GM10248 (cell line): ENCODE data around the gene VEGFD.

Experiments used
- CTCF ChIA-PET: fragments of 300-600 bp; sonication (Branson Sonifier 250); formaldehyde crosslinking; extraction: SDS; loops from one replicate; lab custom pipeline; 2021; ENCODE audit warnings: antibody characterized with exemption; lab: Yijun Ruan, JAX
- POLR2A ChIA-PET: fragments of 350-650 bp; sonication (Branson Sonifier 250); formaldehyde crosslinking; extraction: SDS; loops from one replicate; lab custom pipeline; 2020; ENCODE audit warnings: antibody characterized with exemption; lab: Yijun Ruan, JAX
- DNase-seq: peaks from one replicate; pipeline ENCODE4 v3.0.0; 2012; ENCODE audit errors: extremely low spot score
- TF ChIP-seq, protein P1 (sequence below): IDR thresholded peaks from 2 replicates; pipeline ENCODE4 v1.5.1; 2012; ENCODE audit warnings: mild to moderate bottlenecking, low read depth; ENCODE audit errors: extremely low read depth, missing control alignments, control extremely low read depth

VEGFD gene

DNA sequence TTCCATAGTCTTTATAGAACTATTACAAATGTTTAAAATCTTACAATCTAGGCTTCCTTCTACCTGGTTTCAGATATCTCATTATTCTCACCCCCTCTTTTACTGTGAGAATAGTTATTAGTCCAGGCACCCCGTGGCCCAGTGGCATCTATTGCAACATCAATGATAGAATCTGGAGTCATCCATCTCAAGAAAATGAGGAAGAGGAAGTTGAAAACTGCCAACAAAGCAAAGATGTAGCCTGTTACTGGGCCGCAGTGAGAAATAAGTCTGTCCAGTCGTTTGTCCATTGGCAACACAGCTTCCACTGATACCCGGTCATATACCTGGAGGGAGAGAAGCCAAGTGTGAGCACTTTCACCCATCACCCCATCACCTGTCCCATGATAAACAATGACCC, 62.8 kb downstream of the VEGFD start:
- no peak for DNase-seq
- ChIA-PET POLR2A (no interaction called here), CTCF (no interaction called here)
- TF ChIP-seq, protein P1, sequence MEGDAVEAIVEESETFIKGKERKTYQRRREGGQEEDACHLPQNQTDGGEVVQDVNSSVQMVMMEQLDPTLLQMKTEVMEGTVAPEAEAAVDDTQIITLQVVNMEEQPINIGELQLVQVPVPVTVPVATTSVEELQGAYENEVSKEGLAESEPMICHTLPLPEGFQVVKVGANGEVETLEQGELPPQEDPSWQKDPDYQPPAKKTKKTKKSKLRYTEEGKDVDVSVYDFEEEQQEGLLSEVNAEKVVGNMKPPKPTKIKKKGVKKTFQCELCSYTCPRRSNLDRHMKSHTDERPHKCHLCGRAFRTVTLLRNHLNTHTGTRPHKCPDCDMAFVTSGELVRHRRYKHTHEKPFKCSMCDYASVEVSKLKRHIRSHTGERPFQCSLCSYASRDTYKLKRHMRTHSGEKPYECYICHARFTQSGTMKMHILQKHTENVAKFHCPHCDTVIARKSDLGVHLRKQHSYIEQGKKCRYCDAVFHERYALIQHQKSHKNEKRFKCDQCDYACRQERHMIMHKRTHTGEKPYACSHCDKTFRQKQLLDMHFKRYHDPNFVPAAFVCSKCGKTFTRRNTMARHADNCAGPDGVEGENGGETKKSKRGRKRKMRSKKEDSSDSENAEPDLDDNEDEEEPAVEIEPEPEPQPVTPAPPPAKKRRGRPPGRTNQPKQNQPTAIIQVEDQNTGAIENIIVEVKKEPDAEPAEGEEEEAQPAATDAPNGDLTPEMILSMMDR: no peak

DNA sequence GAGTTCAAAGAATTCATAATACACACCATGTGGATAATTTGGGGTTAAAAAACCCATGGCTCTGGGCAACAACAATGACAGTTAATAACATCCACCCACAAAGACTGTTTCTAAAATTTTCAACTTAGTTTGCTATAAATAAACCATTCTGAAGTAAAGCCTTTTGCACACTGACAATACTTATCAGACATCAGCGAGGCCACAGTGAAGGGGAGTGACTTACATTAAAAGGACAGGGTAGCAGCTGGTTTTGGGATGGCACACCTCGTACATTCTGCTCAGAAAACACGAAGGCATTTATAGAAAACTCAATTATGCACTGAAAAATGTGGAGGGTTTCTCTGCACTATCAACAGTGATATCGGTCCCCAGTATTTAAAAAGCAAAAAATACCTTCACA, 63.9 kb downstream of the VEGFD start:
- TF ChIP-seq, protein P1: no peak
- no peak for DNase-seq
- POLR2A ChIA-PET: no interaction called here
- CTCF ChIA-PET: no interaction called here

DNA sequence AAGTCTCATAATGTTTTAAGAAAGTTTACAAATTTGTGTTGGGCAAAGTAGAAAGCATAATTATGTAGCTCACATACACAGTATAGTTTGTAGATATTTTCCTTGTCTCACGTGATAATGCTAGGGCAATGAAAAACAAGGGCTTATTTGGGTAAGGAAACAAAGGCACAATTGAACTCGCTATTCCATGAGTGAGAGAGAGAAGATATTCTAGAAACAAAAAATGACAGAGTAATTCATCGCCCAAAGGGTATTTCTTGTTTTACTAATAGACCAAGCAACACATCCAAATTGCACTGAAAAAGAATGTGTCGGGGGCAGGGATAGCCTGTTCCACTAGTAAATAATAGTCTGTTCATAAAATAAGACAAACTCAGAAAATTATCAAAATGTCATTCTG, 65.1 kb downstream of the VEGFD start:
- POLR2A ChIA-PET: no interaction called here
- TF ChIP-seq, protein P1: no peak
- no peak for DNase-seq
- CTCF ChIA-PET: no interaction called here

- no peak for DNase-seq
- POLR2A ChIA-PET: no interaction called here
- CTCF ChIA-PET: no interaction called here
- TF ChIP-seq, protein P1: no peak
These were observed 68.7 kb downstream of the VEGFD start, which contains the start of gene ASB11 for GRCh38 chrX:15315509-15315908. ASB11 (minus strand) TSS chrX:15315640; CDS start chrX:15315605, 35 bp downstream.

GRCh38 chrX:15314472-15314871, 69.7 kb downstream of the VEGFD start:
- ChIA-PET CTCF (no interaction called here), POLR2A (no interaction called here)
- TF ChIP-seq, protein P1: no peak
- DNase-seq: no peak

DNA sequence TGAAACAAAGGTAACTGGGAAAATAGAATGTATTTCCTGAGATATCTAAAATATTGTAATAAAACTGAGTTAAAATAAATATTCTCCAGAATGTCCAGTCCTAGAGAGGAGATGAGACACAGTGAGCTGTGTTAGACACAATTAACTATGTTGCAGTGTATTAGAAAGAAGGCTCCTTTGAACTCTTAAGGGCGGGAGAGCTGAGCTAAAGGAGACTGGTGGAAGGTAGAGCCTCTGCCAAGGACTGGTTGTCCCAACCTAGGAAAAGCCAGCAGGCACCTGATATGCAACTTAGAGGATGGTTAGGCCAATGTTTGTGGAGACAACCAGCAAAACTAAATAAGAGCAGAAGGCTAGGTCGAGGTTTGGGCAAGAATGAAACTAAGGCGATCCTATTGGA, 73.1 kb downstream of the VEGFD start:
- DNase-seq: no peak
- ChIA-PET POLR2A (no interaction called here), CTCF (interaction anchor here (1.2 to 1.5 kb wide), 6 partner anchors 9 to 71 kb away, joined by 3 to 11 read pairs (median 4); no protein-coding TSS in a partner anchor)
- TF ChIP-seq, protein P1: no peak
